Measurements from ENCODE around the gene PARD6B.
A peak's percentile ranks its signal among the peaks of the same experiment; 100 is the strongest.
"Not testable (repeated sequence)": the region's sequence is repeated elsewhere in the genome, so short reads cannot be mapped to it uniquely, and the experiment has no call there.

PARD6B gene

GRCh38 chr20:50746138-50746940 lies 15.0 kb downstream of the PARD6B start:
- DNase-seq (ENCODE audit: low spot score): no peak

- no peak for DNase-seq (ENCODE audit: low spot score)
These were observed 15.9 kb downstream of the PARD6B start for GRCh38 chr20:50747275-50747674.

GRCh38 chr20:50750145-50750671 lies 18.8 kb downstream of the PARD6B start:
- peak; percentile 15 for DNase-seq (ENCODE audit: low spot score)

- DNase-seq (ENCODE audit: low spot score): no peak
These were observed 21.8 kb downstream of the PARD6B start for GRCh38 chr20:50753152-50753551.

- no peak for DNase-seq (ENCODE audit: low spot score)
These were observed 23.0 kb downstream of the PARD6B start for GRCh38 chr20:50754420-50754819.

GRCh38 chr20:50756447-50756846 lies 25.1 kb downstream of the PARD6B start:
- no peak for DNase-seq (ENCODE audit: low spot score)

- DNase-seq (ENCODE audit: low spot score): no peak
These were observed 27.1 kb downstream of the PARD6B start for GRCh38 chr20:50758469-50758868.

GRCh38 chr20:50758992-50759391 lies 27.6 kb downstream of the PARD6B start:
- DNase-seq (ENCODE audit: low spot score): peak; percentile 36

GRCh38 chr20:50759678-50760077 lies 28.3 kb downstream of the PARD6B start:
- peak; percentile 23 for DNase-seq (ENCODE audit: low spot score)

GRCh38 chr20:50762045-50762422 lies 30.7 kb downstream of the PARD6B start:
- DNase-seq (ENCODE audit: low spot score): peak; percentile 13

GRCh38 chr20:50762435-50763220 lies 31.2 kb downstream of the PARD6B start:
- DNase-seq (ENCODE audit: low spot score): peak; percentile 32

- DNase-seq (ENCODE audit: low spot score): peak; percentile 34
These were observed 32.4 kb downstream of the PARD6B start for GRCh38 chr20:50763550-50764458.

- DNase-seq (ENCODE audit: low spot score): peak; percentile 3
These were observed 33.9 kb downstream of the PARD6B start for GRCh38 chr20:50765251-50765650.

GRCh38 chr20:50765674-50766073 lies 34.3 kb downstream of the PARD6B start:
- DNase-seq (ENCODE audit: low spot score): no peak

GRCh38 chr20:50766955-50767809 lies 35.8 kb downstream of the PARD6B start:
- peak; percentile 44 for DNase-seq (ENCODE audit: low spot score)

GRCh38 chr20:50768991-50769390 lies 37.6 kb downstream of the PARD6B start:
- DNase-seq (ENCODE audit: low spot score): peak; percentile 39

GRCh38 chr20:50769551-50770085 lies 38.2 kb downstream of the PARD6B start:
- not testable (repeated sequence) for DNase-seq (ENCODE audit: low spot score)

- DNase-seq (ENCODE audit: low spot score): peak; percentile 15
These were observed 40.2 kb downstream of the PARD6B start for GRCh38 chr20:50771419-50772080.

GRCh38 chr20:50772420-50773185 lies 41.2 kb downstream of the PARD6B start:
- peak; percentile 16 for DNase-seq (ENCODE audit: low spot score)
